GM12878 (cell line): ENCODE data around the gene OR2L8. TPM values are rescaled to one million over a fixed set of nuclear protein-coding genes. Genes with fewer than 3 reads are reported as not detected.

Experiments
- ATAC-seq: fragments of 200-7000 bp; cut with Tn5 transposase; 3 replicates; pipeline ENCODE4 v1.9.1; 2020; ENCODE audit warnings: mild to moderate bottlenecking, moderate library complexity
- BruUV-seq: library from RNA; stranded (reverse); fragments of 400-500 nt; replicated peaks from 2 replicates; lab custom pipeline; 2021; lab: Mats Ljungman, UMichigan
- CTCF ChIA-PET: fragments of 300-600 bp; sonication (Branson Sonifier 250); formaldehyde crosslinking; extraction: SDS; loops from one replicate; lab custom pipeline; 2021; ENCODE audit warnings: inconsistent platforms; lab: Yijun Ruan, JAX
- POLR2A ChIA-PET: fragments of 350-600 bp; formaldehyde crosslinking; extraction: SDS; loops from one replicate; lab custom pipeline; 2021; ENCODE audit warnings: inconsistent platforms; lab: Charles Lee
- RAD21 ChIA-PET: fragments of 300-600 bp; sonication (Branson Sonifier 250); formaldehyde crosslinking; loops from one replicate; lab custom pipeline; 2023; ENCODE audit warnings: antibody characterized with exemption; ENCODE audit not compliant: unreplicated experiment; lab: Charles Lee
- SMC1A ChIA-PET: fragments of 300-600 bp; sonication (Branson Sonifier 250); formaldehyde crosslinking; loops from one replicate; lab custom pipeline; 2023; ENCODE audit not compliant: unreplicated experiment, uncharacterized antibody; lab: Charles Lee
- DNase-seq: peaks from one replicate; pipeline ENCODE4 v3.0.0-alpha.2; 2011; ENCODE audit warnings: low read depth, low spot score
- FAIRE-seq: peaks from 3 replicates; lab custom pipeline; 2011; peaks lifted over from hg19 to GRCh38; lab: Jason Lieb, UNC
- H2AFZ ChIP-seq: 2 replicates; pipeline ENCODE4 v1.6.0; 2011; ENCODE audit warnings: low read depth, low read length, control low read depth; ENCODE audit not compliant: control insufficient read depth
- H3K27ac ChIP-seq: 2 replicates; pipeline ENCODE4 v1.5.1; 2011; ENCODE audit warnings: control low read depth; ENCODE audit not compliant: control insufficient read depth, insufficient read depth
- H3K27me3 ChIP-seq, 2 experiments: replicated peaks in 1 of 2; 2 replicates each; pipeline versions ENCODE4 v1.6.0 to v1.6.1; 2011; ENCODE audit warnings: low read length in 1 of 2; ENCODE audit not compliant: control insufficient read depth in 2 of 2, insufficient read depth in 2 of 2
- H3K36me3 ChIP-seq, 2 experiments: 2 replicates each; pipeline ENCODE4 v1.5.1; 2011; ENCODE audit warnings: low read length in 1 of 2; ENCODE audit not compliant: control insufficient read depth in 2 of 2, insufficient read depth in 2 of 2
- H3K4me1 ChIP-seq: 2 replicates; pipeline ENCODE4 v1.6.1; 2011; ENCODE audit warnings: mild to moderate bottlenecking, low read length, moderate library complexity, mixed read lengths; ENCODE audit not compliant: control insufficient read depth, insufficient read depth
- H3K4me2 ChIP-seq: 2 replicates; pipeline ENCODE4 v1.6.0; 2011; ENCODE audit warnings: control low read depth; ENCODE audit not compliant: control insufficient read depth, insufficient read depth
- H3K4me3 ChIP-seq: fragments of 200-600 bp; sonication (generic); 2 replicates; pipeline ENCODE4 v1.5.1; 2016
- H3K79me2 ChIP-seq: 2 replicates; pipeline ENCODE4 v1.6.0; 2011; ENCODE audit warnings: low read length; ENCODE audit not compliant: control insufficient read depth, insufficient read depth
- H3K9ac ChIP-seq: 2 replicates; pipeline ENCODE4 v1.8.0; 2011; ENCODE audit warnings: low read length, control low read depth, mixed read lengths; ENCODE audit not compliant: control insufficient read depth, insufficient read depth
- H3K9me3 ChIP-seq: replicated peaks from 3 replicates; pipeline ENCODE4 v1.5.1; 2011; ENCODE audit warnings: mild to moderate bottlenecking, low read length; ENCODE audit not compliant: control insufficient read depth, insufficient read depth
- H4K20me1 ChIP-seq: 2 replicates; pipeline ENCODE4 v1.6.0; 2011; ENCODE audit not compliant: control insufficient read depth, insufficient read depth
- FOXM1 ChIP-seq: IDR thresholded peaks from 2 replicates; pipeline ENCODE4 v1.6.1; 2012; ENCODE audit warnings: low read depth, mild to moderate bottlenecking, inconsistent platforms, low read length, moderate library complexity
- KAT2A ChIP-seq: conservative IDR thresholded peaks from 2 replicates; pipeline ENCODE4 v1.6.1; 2011; ENCODE audit warnings: low read depth, low read length; ENCODE audit not compliant: control insufficient read depth
- MEF2B ChIP-seq: fragments of 450-650 bp; IDR thresholded peaks from 2 replicates; pipeline ENCODE4 v1.6.1; 2018; ENCODE audit warnings: mild to moderate bottlenecking, moderate library complexity; ENCODE audit not compliant: partially characterized antibody, poor library complexity, severe bottlenecking
- NBN ChIP-seq: fragments of 450-650 bp; IDR thresholded peaks from 2 replicates; pipeline ENCODE4 v1.6.1; 2016
- TAF1 ChIP-seq: IDR thresholded peaks from 2 replicates; pipeline ENCODE4 v1.6.1; 2011; ENCODE audit warnings: mild to moderate bottlenecking, low read depth, low read length, borderline replicate concordance
- WGBS: methylation state at CpG from one replicate; pipeline ENCODE4 v1.1.6; 2016; ENCODE audit warnings: low lambda C conversion rate; ENCODE audit not compliant: insufficient replicate concordance, insufficient coverage; ENCODE audit errors: missing lambda C conversion rate; 5-methylcytosine and 5-hydroxymethylcytosine counted together
- in situ Hi-C: fragments of 300-500 bp; cut with MboI; formaldehyde crosslinking; loops from 9 replicates; pipeline ENCODE4 v1.14.3; 2018; ENCODE audit warnings: mixed read lengths
- intact Hi-C: fragments of 100-400 bp; cut with micrococcal nuclease; formaldehyde crosslinking; loops from one replicate; pipeline ENCODE4 v1.14.2; 2022; ENCODE audit not compliant: unreplicated experiment
- polyA plus RNA-seq, 11 experiments: library from polyadenylated mRNA; depleted of rRNA in 4 of 11; unstranded in 6 of 11; stranded (reverse) in 5 of 11; fragments of >200 nt; fragmentation: Nextera tagmentation in 4 of 11; fragmentation: Illumina TruSeq in 1 of 11; extraction: Ambion mirVana in 4 of 11; extraction: Trizol in 1 of 11; gene quantifications; 1 replicate in 1 of 11; 2 replicates in 10 of 11; pipeline versions ENCODE4 v1.2.1 to v1.2.3, GENCODE V29; 2011 to 2016; ENCODE audit warnings: inconsistent platforms in 2 of 11, missing spikeins in 2 of 11, low read depth in 1 of 11
- total RNA-seq, 4 experiments: library from RNA; depleted of rRNA in 3 of 4; stranded (reverse); fragments of >200 nt in 3 of 4; fragmentation: Illumina TruSeq in 1 of 4; extraction: Trizol in 1 of 4; gene quantifications; 2 replicates each; pipeline versions ENCODE4 v1.2.1 to v1.2.3, GENCODE V29; 2013 to 2021
- TF ChIP-seq, protein P1 (sequence below): fragments of 450-650 bp; IDR thresholded peaks from 2 replicates; pipeline ENCODE4 v1.6.1; 2014; ENCODE audit warnings: mild to moderate bottlenecking
- TF ChIP-seq, protein P2 (sequence below): IDR thresholded peaks from 2 replicates; pipeline ENCODE4 v1.6.1; 2012; ENCODE audit warnings: mild to moderate bottlenecking, low read depth, low read length
- TF ChIP-seq, protein P3 (sequence below): fragments of 450-650 bp; IDR thresholded peaks from 2 replicates; pipeline ENCODE4 v1.6.1; 2017; ENCODE audit warnings: mild to moderate bottlenecking, moderate library complexity

OR2L8 gene
- total and polyA plus RNA-seq, 10 of the 15 experiments (the other 5 are each of a cell fraction or from before 2014, with no cell fraction given): not detected

DNA sequence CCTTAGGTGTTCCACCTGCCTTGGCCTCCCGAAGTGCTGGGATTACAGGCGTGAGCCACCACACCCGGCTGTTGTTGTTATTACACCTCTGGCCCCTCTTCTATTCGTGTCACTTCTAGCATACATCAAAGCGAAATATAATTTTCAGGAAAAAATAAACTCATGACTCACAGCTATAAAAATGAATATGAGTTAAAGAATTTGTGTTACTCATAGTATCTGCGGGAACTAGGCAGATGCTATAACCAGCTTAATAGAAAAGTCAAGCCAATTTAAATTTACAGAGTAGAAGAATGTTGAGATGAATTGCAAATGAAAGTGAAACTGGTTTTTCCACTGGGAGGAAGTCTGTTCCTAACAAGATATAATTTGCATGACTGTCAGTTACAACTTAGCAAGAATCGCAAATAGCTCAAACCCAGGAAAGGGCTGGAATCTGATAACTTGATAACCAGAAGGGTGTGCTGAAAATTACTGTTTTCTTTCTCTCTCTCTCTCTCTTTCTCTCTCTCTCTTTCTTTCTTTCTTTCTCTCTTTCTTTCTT is 42.1 kb upstream of the OR2L8 start:
- no TSS peak for BruUV-seq
- no peaks in the 10 kb centered on the region for H3K4me1 ChIP-seq
- H3K4me3 ChIP-seq: no peak overlapping the region
- no peak overlapping the region for H3K27ac ChIP-seq
- no peak overlapping the region for H2AFZ ChIP-seq
- no peak for TF ChIP-seq TAF1
- TF ChIP-seq, protein P1, sequence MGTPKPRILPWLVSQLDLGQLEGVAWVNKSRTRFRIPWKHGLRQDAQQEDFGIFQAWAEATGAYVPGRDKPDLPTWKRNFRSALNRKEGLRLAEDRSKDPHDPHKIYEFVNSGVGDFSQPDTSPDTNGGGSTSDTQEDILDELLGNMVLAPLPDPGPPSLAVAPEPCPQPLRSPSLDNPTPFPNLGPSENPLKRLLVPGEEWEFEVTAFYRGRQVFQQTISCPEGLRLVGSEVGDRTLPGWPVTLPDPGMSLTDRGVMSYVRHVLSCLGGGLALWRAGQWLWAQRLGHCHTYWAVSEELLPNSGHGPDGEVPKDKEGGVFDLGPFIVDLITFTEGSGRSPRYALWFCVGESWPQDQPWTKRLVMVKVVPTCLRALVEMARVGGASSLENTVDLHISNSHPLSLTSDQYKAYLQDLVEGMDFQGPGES: no peak
- no peak for ATAC-seq
- intact Hi-C loops: no loop called here
- ChIA-PET POLR2A (no interaction called here), CTCF (interaction anchor here (1.0 kb wide), 1 partner anchor 39 kb away, joined by 3 read pairs; no protein-coding TSS in a partner anchor), RAD21 (no interaction called here), SMC1A (interaction anchor here (0.9 kb wide), 1 partner anchor 9 kb away, joined by 3 read pairs; no protein-coding TSS in a partner anchor)
- H3K9me3 ChIP-seq: no peaks in the 10 kb centered on the region
- no peak for FAIRE-seq
- in situ Hi-C loops: no loop called here
- no peaks in the 10 kb centered on the region for H3K79me2 ChIP-seq
- H3K9ac ChIP-seq: no peak overlapping the region
- H3K27me3 ChIP-seq: no peaks in the 10 kb centered on the region
- no peaks in the 10 kb centered on the region for H3K36me3 ChIP-seq
- no peak for DNase-seq
- WGBS: 7% methylated on average over 7 of the region's 7 CpGs
- H4K20me1 ChIP-seq: no peaks in the 10 kb centered on the region
- H3K4me2 ChIP-seq: peak overlapping the region; percentile 42; the same call in 1 of the 2 replicates

DNA sequence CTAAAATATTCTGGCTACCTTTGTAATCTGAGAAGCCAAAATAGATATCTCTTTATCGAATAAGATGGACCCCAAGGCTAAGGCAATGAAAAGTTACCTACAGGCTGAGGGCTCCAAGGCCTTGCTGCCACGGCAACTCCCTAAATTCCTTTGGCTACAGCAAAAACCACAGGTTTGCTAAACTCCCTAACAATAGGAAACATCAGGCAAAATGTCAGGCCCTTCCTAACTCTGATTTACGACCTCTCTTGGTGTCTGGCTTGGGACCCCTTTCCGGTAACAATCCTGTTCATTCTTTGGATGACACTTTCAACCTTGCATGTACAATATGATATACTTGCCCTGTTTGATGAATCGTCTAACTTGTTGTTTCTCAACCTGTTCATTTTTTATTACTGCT is 39.9 kb upstream of the OR2L8 start:
- Histone ChIP-seq H3K79me2 (no peaks in the 10 kb centered on the region), H3K4me1 (no peaks in the 10 kb centered on the region), H3K4me2 (no peak overlapping the region), H3K4me3 (no peak overlapping the region), H3K36me3 (no peaks in the 10 kb centered on the region), H3K9me3 (no peaks in the 10 kb centered on the region), H3K27me3 (no peaks in the 10 kb centered on the region), H2AFZ (no peak overlapping the region), H4K20me1 (no peaks in the 10 kb centered on the region), H3K27ac (no peak overlapping the region), H3K9ac (no peak overlapping the region)
- CTCF ChIA-PET: no interaction called here
- RAD21 ChIA-PET: no interaction called here
- SMC1A ChIA-PET: no interaction called here
- DNase-seq (no peak), FAIRE-seq (no peak), ATAC-seq (no peak)
- POLR2A ChIA-PET: no interaction called here
- intact Hi-C loops: no loop called here
- WGBS: 18% methylated on average over 5 of the region's 5 CpGs
- BruUV-seq: no TSS peak
- in situ Hi-C loops: no loop called here
- TF ChIP-seq MEF2B: no peak
- TF ChIP-seq NBN: no peak
- TF ChIP-seq, protein P2, sequence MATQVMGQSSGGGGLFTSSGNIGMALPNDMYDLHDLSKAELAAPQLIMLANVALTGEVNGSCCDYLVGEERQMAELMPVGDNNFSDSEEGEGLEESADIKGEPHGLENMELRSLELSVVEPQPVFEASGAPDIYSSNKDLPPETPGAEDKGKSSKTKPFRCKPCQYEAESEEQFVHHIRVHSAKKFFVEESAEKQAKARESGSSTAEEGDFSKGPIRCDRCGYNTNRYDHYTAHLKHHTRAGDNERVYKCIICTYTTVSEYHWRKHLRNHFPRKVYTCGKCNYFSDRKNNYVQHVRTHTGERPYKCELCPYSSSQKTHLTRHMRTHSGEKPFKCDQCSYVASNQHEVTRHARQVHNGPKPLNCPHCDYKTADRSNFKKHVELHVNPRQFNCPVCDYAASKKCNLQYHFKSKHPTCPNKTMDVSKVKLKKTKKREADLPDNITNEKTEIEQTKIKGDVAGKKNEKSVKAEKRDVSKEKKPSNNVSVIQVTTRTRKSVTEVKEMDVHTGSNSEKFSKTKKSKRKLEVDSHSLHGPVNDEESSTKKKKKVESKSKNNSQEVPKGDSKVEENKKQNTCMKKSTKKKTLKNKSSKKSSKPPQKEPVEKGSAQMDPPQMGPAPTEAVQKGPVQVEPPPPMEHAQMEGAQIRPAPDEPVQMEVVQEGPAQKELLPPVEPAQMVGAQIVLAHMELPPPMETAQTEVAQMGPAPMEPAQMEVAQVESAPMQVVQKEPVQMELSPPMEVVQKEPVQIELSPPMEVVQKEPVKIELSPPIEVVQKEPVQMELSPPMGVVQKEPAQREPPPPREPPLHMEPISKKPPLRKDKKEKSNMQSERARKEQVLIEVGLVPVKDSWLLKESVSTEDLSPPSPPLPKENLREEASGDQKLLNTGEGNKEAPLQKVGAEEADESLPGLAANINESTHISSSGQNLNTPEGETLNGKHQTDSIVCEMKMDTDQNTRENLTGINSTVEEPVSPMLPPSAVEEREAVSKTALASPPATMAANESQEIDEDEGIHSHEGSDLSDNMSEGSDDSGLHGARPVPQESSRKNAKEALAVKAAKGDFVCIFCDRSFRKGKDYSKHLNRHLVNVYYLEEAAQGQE: no peak
- TF ChIP-seq, protein P3, sequence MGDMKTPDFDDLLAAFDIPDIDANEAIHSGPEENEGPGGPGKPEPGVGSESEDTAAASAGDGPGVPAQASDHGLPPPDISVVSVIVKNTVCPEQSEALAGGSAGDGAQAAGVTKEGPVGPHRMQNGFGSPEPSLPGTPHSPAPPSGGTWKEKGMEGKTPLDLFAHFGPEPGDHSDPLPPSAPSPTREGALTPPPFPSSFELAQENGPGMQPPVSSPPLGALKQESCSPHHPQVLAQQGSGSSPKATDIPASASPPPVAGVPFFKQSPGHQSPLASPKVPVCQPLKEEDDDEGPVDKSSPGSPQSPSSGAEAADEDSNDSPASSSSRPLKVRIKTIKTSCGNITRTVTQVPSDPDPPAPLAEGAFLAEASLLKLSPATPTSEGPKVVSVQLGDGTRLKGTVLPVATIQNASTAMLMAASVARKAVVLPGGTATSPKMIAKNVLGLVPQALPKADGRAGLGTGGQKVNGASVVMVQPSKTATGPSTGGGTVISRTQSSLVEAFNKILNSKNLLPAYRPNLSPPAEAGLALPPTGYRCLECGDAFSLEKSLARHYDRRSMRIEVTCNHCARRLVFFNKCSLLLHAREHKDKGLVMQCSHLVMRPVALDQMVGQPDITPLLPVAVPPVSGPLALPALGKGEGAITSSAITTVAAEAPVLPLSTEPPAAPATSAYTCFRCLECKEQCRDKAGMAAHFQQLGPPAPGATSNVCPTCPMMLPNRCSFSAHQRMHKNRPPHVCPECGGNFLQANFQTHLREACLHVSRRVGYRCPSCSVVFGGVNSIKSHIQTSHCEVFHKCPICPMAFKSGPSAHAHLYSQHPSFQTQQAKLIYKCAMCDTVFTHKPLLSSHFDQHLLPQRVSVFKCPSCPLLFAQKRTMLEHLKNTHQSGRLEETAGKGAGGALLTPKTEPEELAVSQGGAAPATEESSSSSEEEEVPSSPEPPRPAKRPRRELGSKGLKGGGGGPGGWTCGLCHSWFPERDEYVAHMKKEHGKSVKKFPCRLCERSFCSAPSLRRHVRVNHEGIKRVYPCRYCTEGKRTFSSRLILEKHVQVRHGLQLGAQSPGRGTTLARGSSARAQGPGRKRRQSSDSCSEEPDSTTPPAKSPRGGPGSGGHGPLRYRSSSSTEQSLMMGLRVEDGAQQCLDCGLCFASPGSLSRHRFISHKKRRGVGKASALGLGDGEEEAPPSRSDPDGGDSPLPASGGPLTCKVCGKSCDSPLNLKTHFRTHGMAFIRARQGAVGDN: no peak
- no peak for TF ChIP-seq FOXM1
- no peak for TF ChIP-seq KAT2A
